Duodenal mucosa (tissue), 2 donors: ENCODE results near the gene DCAF12.
"Not testable (repeated sequence)": the region's sequence is repeated elsewhere in the genome, so short reads cannot be mapped to it uniquely, and the experiment has no call there.

Experiments
- H3K27ac ChIP-seq: one replicate; pipeline ENCODE4 v1.7.0; 2013; ENCODE audit warnings: low read depth, low read length
- H3K27me3 ChIP-seq, 2 donors: one replicate each; pipeline ENCODE4 v1.7.0; 2013; ENCODE audit warnings: low read length in 2 of 2, control low read depth in 1 of 2; ENCODE audit not compliant: insufficient read depth in 2 of 2, control insufficient read depth in 1 of 2
- H3K36me3 ChIP-seq, 2 donors: one replicate each; pipeline ENCODE4 v1.7.0; 2013; ENCODE audit warnings: low read length in 2 of 2, control low read depth in 1 of 2; ENCODE audit not compliant: insufficient read depth in 2 of 2, control insufficient read depth in 1 of 2
- H3K4me1 ChIP-seq, 2 donors: one replicate each; pipeline ENCODE4 v1.7.0; 2013; ENCODE audit warnings: low read length in 2 of 2, control low read depth in 1 of 2; ENCODE audit not compliant: insufficient read depth in 2 of 2, control insufficient read depth in 1 of 2
- H3K4me3 ChIP-seq, 2 donors: one replicate each; pipeline ENCODE4 v1.7.0; 2013; ENCODE audit warnings: low read length in 2 of 2, low read depth in 1 of 2
- H3K9ac ChIP-seq, 2 donors: one replicate each; pipeline ENCODE4 v1.7.0; 2013; ENCODE audit warnings: low read length in 2 of 2, low read depth in 1 of 2
- H3K9me3 ChIP-seq, 2 donors: one replicate each; pipeline ENCODE4 v1.7.0; 2013; ENCODE audit warnings: low read length in 2 of 2, control low read depth in 1 of 2; ENCODE audit not compliant: control insufficient read depth in 1 of 2

Gene DCAF12

DNA sequence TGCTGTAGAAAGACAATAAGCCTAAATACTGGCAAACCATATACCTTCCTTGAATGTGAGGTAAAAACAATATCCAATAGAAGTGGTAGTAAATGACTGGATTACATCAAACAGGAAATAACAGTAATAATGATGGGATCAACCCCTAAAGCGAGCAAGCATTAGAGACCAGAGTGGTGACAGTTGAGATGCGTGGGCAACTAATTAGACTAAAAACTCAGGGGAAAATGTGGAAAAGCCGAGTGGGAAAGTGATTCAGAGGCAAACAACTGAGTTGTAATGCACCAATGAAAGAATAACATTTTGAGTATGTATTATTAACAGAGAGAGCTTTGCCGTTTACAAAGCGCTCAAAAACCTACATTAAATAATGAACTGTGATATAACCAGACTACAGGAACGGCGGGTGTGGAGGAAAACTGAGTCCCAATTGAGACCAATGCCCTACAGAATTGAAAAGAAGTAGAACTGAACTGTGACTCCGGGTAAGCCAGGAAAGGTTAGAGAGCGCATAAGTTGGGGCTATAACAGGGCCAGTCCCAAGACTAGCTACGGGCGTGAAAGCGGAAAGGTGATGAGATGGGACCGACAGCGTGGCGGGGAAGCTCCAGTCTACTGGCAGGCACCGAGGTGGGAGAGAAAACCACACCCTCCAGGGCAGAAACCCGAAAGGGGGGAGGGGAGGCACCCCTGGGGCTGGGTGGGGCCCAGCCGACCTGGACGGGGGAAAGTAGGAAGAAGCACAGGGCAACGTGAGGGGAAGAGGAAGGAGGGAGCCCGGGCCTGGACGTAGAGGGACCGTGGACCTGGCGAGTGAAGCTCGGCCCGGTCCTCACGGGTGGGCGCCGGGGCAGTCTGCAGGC lies 78.4 kb downstream of the DCAF12 start:
- peak overlapping the region; percentile 95 to 96 for H3K9ac ChIP-seq
- H3K27me3 ChIP-seq = no peaks in the 10 kb centered on the region
- H3K9me3 ChIP-seq = no peaks in the 10 kb centered on the region
- H3K4me1 ChIP-seq = peaks cover 22 to 29% of the 10 kb centered on the region in 2 donors
- peak overlapping the region; percentile 88 to 94 for H3K4me3 ChIP-seq
- no peaks in the 10 kb centered on the region for H3K36me3 ChIP-seq
- H3K27ac ChIP-seq = peak overlapping the region; percentile 94

DNA sequence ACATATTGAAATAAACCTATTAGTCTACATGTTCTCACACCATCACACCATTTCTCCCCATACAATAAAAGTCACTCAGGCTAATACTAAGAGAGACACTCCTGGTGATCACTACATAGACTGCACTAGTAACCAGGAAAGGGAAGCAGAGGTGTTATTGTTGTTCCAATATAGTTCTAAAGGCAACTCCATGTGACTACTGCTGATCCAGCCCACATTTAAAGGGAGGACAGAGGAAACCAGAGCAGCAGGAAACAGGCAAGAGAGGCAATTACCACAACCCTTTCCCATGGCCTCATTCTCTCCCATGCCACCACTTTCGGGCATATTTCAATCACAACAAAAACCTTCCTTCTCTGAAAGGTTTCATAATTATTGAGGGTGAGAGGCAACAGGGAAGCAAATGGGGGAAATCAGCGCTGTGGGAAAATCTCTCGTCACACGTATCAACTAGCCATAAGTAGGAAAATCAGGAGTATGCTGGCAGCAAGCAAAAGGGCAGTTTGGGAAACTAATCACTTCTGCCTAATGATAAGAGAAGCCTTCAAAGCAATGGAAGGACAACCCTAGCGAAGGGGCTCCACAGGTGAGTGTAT lies 79.6 kb downstream of the DCAF12 start:
- H3K27ac ChIP-seq = no peak overlapping the region
- peak overlapping the region; percentile 55 to 96 for H3K9ac ChIP-seq
- H3K4me1 ChIP-seq = peaks cover 22 to 29% of the 10 kb centered on the region in 2 donors
- peak overlapping the region; percentile 88 to 94 for H3K4me3 ChIP-seq
- H3K27me3 ChIP-seq = no peaks in the 10 kb centered on the region
- no peaks in the 10 kb centered on the region for H3K9me3 ChIP-seq
- no peaks in the 10 kb centered on the region for H3K36me3 ChIP-seq

DNA sequence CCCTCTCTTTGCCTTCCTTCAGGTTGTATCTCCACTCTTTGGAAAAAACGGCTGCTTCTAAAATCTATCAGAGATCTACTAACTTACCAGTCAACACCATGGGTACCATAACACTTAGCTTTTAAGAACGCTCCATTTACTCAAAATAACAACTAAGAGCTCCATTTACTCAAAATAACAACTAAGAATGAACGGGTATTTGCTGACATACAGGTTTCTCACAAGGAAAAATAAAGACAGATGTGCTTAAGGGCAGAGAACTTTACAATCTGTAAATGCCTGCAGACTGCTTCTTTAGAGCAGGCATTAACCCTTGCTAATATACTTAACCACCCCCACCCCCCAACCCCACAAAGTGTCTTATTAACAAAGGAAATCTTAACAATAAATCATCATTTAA lies 80.6 kb downstream of the DCAF12 start:
- Histone ChIP-seq H3K4me3 (no peak overlapping the region), H3K9me3 (no peaks in the 10 kb centered on the region), H3K4me1 (peaks cover 22 to 29% of the 10 kb centered on the region in 2 donors), H3K9ac (no peak overlapping the region), H3K27ac (no peak overlapping the region), H3K36me3 (no peaks in the 10 kb centered on the region), H3K27me3 (no peaks in the 10 kb centered on the region)

DNA sequence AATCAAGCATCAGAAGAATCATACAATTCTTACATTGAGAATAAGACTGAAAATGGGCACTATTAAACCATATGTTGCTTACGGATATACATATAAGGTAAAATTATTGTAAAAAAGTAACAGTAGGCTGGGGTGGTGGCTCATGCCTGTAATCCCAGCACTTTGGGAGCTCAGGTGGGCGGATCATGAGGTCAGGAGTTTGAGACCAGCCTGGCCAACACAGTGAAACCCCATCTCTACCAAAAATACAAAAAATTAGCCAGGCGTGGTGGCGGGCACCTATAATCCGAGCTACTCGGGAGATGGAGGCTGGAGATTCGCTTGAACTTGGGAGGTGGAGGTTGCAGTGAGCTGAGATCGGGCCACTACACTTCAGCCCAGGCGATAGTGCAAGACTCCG lies 84.4 kb downstream of the DCAF12 start:
- not testable (repeated sequence) for H3K4me3 ChIP-seq, H3K36me3 ChIP-seq, H3K9me3 ChIP-seq, H3K9ac ChIP-seq, H3K27ac ChIP-seq, H3K4me1 ChIP-seq, H3K27me3 ChIP-seq

DNA sequence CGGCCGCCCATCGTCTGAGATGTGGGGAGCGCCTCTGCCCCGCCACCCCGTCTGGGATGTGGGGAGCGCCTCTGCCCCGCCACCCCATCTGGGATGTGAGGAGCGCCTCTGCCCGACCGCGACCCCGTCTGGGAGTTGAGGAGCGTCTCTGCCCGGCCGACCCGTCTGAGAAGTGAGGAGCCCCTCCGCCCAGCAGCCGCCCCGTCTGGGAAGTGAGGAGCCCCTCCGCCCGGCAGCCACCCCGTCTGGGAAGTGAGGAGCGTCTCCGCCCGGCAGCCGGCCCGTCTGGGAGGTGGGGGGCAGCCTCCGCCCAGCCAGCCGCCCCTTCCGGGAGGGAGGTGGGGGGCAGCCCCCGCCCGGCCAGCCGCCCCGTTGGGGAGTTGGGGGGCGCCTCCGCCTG lies 87.6 kb downstream of the DCAF12 start:
- not testable (repeated sequence) for H3K9ac ChIP-seq

DNA sequence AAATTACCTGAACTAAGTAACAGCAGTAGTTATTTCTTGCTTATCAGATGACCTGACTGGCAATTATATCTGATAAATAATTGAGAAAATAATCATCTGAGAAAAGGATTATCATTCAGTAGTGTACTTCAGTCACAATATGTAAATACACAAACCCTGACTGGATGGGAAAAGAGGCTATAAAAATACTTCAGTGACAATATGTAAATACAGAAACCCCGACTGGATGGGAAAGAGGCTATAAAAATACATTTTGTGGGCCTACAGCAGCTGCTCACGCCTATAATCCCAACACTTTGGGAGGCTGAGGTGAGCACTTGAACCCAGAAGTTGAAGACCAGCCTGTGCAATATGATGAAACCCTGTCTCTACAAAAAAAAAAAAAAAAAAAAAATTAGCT lies 88.9 kb downstream of the DCAF12 start:
- Histone ChIP-seq H3K4me1 (no peaks in the 10 kb centered on the region), H3K4me3 (no peak overlapping the region), H3K9me3 (no peaks in the 10 kb centered on the region), H3K27me3 (no peaks in the 10 kb centered on the region), H3K36me3 (peaks cover 0 to 2% of the 10 kb centered on the region in 2 donors), H3K27ac (no peak overlapping the region), H3K9ac (no peak overlapping the region)

More for the DNA sequence above, 87.6 kb downstream of the DCAF12 start:
- H3K36me3 ChIP-seq, H3K4me3 ChIP-seq, H3K4me1 ChIP-seq, H3K27ac ChIP-seq, H3K9me3 ChIP-seq, H3K27me3 ChIP-seq: not testable (repeated sequence)

DNA sequence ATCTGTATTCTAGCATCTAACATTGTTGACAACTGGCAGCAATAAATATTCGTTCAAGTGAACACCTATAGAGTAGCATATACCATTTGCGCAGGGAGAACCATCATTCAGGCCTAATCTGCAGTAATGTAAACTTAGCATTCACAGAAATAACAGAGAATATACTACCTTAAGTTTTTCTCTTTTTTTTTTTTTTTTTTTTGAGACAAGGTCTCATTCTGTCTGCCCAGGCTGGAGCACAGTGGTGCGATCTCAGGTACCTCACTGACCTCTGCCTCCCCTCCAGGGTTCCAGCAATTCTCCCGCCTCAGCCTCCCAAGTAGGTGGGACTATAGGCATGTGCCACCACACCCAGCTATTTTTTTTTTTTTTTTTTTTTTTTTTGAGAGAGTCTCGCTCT lies 89.9 kb downstream of the DCAF12 start:
- no peak overlapping the region for H3K9ac ChIP-seq
- no peak overlapping the region for H3K27ac ChIP-seq
- peaks cover 0 to 2% of the 10 kb centered on the region in 2 donors for H3K36me3 ChIP-seq
- H3K4me3 ChIP-seq = no peak overlapping the region
- no peaks in the 10 kb centered on the region for H3K27me3 ChIP-seq
- no peaks in the 10 kb centered on the region for H3K9me3 ChIP-seq
- H3K4me1 ChIP-seq = no peaks in the 10 kb centered on the region
